HG03060 (cell line): Measurements from ENCODE around the gene MORN3.

Experiments used
- ATAC-seq: cut with Tn5 transposase; IDR thresholded peaks from one replicate; pipeline ENCODE4 v1.9.1; 2021; ENCODE audit warnings: low read depth, moderate number of reproducible peaks; ENCODE audit not compliant: unreplicated experiment

Gene MORN3

GRCh38 chr12:121610239-121611149 lies 59.0 kb downstream of the MORN3 start:
- ATAC-seq = no peak

- no peak for ATAC-seq
These were observed 61.2 kb downstream of the MORN3 start for GRCh38 chr12:121608301-121608700.

GRCh38 chr12:121603581-121603980 lies 65.9 kb downstream of the MORN3 start:
- ATAC-seq = no peak

GRCh38 chr12:121602766-121603165 lies 66.7 kb downstream of the MORN3 start:
- no peak for ATAC-seq

- ATAC-seq = no peak
These were observed 68.6 kb downstream of the MORN3 start for GRCh38 chr12:121600702-121601336.
